Amygdala (tissue), 56 donors: ENCODE data around the gene CDK4.
"Not testable (repeated sequence)": the region's sequence is repeated elsewhere in the genome, so short reads cannot be mapped to it uniquely, and the experiment has no call there.

Source experiments
- DNase-seq, 56 donors: peaks; one replicate each; lab custom pipeline; 2025; lab: John Stamatoyannopoulos, UW

The CDK4 gene

DNA sequence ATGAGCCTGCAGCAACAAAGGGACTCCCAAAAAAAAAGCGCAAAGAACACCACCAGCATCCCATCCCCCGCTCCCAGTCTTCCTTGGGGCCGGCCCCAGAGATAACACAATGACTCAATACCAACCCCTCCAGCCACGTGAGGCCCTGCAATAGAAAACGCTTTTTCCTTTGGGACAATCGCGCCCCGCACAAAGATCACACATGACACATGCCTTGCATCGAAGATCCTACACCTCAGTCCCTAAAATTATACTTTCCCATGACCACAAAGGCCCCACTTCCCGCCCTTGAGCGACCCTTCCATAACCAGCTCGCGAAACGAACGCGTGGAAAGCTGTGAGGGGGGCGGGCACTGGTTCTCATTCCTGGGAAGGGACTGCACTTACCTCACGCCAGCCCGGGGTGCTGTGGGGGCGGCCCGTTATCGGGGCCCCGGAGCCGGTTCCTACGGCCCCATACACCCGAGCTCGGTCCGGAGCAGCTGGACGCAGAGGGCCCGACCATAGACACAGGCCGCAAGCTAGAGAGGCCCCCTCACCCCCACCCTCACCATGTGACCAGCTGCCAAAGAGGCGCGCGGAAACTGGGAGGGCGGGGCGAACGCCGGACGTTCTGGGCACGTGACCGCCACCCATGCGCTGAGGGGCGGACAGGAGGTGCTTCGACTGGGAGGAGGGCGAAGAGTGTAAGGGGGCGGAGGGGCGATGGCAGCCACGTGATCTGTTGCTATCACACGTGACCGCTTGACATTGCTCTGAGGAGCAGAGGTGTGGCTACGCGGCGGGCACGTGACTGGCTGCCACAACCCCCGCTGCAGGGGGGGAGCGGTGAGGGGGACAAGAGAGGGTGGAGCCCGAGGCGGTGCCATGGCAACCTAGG is at the start of gene CDK4:
CDK4 (minus strand) TSS at position 523 of the 880 bp plus-strand sequence. CDS start 593 bp downstream, outside the sequence.
- peak; percentile 94 to 100 (median 100) for DNase-seq

DNA sequence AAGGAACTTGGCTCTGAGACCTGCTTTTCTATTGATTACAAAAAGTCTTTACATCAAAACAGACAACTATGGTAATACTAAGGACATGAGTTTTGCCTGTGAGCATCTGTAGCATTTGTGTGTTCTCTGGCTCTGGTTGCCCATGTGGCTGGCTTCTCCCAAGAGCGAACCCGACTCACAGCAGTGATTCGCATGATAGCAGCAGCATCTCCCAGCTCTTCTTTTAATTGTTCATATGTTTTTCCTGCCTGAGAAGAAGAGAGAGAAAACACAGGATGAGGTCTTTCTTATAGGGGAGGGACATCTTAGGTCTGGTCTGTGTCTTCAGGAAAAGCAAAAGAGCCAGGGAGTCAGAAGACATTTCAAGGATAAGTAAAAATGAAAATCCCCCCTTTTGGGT is 48.9 kb upstream of the CDK4 start:
- DNase-seq: no peak

DNA sequence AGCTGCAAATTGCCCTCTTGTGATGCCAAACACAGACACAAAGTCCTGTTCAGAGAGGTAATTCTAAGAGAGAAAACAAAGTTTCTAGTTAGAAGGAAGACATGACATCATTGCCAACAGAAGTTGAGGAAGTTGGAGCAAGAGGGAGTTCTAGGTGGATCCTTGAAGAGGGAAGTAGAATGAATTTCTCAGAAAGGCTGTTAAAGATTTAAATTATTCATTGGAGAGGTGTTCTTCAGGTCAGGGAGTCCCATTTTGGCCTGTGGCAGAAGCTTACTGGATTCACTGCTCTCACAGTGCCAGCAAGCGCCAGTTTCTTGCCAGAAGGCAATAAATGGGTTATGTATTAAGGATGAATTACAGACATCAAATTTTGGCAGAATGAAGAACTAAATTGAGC is 45.8 kb upstream of the CDK4 start:
- DNase-seq: no peak

DNA sequence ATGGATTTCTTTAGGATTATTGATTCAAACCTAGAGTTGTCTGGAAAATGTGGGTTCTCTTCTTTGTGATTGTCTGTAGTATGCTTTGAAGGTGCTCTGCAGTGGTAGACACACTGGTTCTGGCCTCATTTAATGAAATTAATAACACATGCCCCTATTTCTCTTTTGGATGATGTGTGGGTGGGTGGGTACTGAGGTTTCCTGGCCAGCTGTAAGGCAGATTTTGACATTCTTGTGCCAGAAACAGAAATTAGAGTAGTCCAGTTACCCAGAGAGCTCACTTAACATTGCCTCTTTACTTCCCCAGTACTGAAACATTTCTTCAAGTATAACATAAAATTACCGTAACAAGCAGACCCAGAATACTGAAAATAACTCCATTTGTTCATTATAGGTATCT is 44.9 kb upstream of the CDK4 start:
- DNase-seq: no peak

DNA sequence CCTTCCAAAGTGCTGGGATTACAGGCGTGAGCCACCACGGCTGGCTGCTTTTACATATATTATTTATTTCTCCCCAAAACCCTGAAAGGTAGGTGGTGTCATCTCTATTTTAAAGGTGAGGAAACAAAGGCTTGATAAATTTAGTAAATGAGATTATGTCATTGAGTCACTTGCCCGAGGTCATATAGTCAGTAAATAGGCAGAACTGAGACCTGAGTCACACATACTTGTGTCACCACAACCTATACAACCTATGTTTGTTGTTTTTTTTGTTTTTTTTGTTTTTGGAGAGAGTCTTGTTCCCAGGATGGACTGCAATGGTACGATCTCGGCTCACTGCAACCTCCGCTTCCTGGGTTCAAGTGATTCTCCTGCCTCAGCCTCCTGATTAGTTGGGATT is 43.2 kb upstream of the CDK4 start:
- no peak for DNase-seq

DNA sequence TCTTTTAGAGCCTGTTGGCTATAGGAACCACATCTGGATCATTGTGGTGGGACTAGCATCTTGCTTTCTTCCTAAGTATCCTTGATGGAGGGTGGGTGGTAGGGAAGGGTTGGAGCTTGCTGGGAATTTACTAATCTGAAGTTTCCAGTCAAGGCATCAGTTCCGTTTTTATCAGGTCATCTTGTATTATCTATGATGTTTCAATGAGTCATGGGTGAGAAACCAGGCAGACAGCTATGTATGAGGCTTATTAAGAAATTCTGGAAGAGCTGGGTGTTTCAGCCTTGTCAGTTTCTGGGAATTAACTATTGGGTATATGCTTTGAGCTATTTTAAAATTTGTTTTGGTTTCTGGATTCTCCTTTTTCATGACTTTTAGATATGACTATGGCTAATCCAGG is 41.8 kb upstream of the CDK4 start:
- DNase-seq: no peak

DNA sequence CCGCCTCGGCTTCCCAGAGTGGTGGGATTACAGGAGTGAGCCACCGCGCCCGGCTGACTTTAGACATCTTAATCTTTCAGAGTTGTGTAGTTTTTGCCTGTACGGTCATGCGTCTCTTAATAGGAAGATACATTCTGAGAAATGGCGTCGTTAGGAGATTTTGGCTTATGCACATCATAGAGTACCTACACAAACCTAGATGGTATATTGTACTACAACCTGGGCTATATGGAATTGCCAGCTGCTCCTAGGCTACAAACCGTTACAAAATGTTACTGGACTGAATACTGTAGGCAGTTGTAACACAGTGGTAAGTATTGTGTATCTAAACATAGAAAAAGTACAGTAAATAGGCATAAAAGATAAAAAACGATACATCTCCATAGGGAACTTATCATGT is 31.8 kb upstream of the CDK4 start:
- no peak for DNase-seq

DNA sequence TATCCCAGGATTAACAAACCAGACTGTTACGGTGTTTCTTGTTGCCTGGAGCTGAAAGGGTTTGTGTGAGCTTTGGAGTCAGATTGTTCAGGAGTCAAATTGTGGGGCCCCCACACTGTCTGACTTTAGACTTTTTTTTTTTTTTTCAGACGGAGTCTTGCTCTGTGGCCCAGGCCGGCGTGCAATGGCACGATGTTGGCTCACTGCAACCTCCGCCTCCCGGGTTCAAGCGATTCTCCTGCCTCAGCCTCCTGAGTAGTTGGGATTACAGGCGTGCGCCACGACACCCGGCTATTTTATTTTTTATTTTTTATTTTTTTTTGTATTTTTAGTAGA is 31.3 kb upstream of the CDK4 start:
- no peak for DNase-seq

DNA sequence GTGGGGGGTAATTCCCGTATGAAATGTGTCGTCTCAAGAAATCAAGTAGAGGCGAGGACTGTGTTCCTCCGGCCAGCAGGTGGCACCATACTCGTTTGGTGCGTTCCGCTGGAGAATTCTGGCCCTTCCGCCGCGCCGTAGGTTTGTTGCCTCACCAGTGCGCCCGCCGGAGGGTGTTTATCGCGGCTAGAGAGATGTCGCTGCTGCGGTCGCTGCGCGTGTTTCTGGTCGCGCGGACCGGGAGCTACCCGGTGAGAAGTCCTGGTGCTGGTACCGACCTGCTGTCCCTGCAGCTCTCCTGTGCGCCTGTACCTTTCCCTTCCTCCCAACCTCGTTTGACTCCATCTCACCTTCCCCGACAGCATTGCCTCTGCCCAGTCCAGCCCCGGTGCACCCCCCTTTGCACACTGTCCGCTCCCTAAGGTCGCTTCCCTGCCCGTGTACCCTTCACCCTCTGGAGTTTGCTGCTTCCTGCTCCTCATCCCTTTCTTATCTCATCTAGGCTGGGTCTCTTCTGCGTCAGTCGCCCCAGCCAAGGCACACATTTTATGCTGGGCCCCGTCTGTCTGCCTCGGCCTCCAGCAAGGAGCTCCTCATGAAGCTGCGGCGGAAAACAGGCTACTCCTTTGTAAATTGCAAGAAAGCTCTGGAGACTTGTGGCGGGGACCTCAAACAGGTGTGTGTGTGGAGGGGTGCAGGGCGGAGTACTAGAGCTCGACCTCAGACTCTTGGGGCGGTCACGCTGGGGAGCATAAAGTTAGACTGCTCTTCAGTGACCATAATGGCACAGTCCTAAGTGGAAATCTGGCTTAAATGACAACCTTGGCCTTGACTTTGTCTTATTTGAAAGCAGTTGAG is 30.7 kb upstream of the CDK4 start, which contains the start of gene TSFM:
TSFM (plus strand) TSS at position 180 of the 858 bp plus-strand sequence; CDS start at position 195, 15 bp downstream.
- DNase-seq: peak; percentile 49 to 98 (median 90)

DNA sequence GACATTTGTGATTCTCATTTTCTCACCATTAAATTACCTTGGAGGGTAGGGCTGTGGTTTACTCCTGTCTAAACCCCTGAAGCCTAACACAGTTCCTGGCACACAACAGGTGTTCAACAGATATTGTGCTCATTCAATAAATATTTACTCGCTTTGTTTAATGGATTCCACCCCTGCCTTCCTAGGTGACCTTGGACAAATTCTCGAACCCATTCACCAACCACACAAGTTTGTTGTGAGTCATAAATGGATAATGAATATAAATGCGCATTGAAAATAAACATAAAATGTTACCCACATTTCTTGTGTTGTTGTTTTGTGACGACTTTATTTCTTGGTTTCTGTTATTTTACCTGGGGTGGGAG is 30.1 kb upstream of the CDK4 start:
- DNase-seq: no peak

DNA sequence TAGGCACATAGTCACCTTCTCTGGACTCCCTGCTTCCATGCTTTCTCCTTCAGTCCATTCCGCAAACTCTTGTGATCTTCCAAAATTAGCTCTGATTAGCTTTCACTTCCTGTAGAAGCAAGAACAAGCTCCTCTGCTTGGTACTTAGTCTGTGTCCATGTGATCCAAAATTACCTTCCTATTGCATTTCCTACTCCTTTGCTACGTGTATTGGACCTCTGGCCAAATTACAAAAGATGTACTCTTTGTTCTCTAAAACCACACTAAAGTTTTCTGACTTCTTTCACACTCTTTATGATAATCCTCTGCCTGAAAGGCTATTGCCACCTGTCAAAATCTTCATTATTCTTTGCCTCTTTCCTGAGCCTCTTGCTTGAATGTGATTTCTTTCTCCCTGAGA is 29.7 kb upstream of the CDK4 start:
- no peak for DNase-seq

DNA sequence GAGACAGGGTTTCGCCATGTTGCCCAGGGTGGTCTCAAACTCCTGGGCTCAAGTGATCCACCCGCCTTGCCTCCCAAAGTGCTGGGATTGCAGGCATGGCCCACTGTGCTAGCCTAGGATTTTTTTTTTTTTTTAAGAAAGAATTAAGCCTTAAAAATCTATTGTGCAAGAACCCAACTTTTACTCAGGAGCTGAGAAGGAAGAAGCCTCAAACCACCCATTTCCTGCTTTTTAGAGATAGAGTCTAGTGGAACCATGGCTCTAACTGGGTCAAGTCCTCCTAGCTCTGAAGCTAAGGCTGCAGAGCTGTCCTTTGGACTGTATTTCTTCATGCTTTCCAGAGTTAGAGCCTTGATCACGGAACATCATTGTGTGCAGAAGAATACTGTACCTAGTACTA is 29.1 kb upstream of the CDK4 start:
- no peak for DNase-seq

DNA sequence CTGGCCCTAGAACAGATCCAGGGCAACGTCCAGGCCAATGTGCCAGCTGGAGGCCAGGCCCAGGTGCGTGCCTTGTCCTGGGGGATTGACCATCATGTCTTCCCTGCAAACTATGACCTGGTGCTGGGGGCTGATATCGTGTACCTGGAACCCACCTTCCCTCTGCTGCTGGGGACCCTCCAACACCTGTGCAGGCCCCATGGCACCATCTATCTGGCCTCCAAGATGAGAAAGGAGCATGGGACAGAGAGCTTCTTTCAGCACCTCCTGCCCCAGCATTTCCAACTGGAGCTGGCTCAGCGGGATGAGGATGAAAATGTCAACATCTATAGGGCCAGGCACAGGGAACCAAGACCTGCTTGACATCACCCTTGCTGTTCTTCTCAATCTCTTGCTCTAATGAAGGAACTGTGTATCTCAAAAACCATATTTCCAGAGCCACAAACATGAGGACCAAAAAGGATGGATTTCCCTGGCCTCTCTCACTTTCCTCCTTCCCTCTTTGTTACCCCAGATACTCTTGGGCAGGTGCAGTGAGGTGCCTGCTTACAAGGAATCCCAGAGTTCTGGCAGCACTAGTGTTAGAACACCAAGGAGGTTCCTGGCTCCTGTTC is 28.3 kb upstream of the CDK4 start:
- no peak for DNase-seq

DNA sequence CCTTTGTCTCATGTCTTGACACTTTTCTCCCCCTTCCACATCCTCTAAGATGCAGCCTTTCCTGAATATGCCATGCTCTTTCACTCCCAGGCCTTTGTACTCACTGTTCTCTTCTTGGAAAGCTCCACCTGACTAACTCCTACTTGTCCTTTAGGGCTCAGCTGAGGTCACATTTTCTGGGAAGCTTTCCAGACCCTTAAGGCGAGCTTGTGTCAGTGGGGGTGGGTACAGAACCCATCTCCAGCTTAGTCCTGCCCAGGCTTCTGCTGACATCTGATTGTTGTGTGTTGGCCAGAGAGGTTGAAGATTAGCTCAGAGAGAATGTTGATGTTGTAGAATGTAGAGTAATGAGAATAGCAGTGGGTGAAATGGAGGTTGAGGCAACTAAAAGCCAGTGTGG is 27.6 kb upstream of the CDK4 start:
- no peak for DNase-seq

DNA sequence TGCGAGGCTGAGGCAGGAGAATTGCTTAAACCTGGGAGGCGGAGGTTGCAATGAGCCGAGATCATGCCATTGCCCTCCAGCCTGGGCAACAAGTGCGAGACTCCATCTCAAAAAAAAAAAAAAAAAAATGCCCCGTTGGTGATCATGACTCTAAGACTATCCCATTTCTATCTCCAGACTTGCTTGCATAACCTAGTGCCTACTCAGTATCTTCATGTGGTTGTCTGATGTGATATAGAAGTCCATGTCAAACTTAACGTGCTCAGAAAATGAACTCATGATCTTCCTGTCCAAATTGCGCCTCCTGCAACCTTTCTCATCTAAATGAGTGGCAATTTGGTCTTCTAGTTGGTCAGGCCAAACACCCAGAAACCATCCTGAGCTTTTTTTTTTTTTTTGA is 25.8 kb upstream of the CDK4 start:
- no peak for DNase-seq

DNA sequence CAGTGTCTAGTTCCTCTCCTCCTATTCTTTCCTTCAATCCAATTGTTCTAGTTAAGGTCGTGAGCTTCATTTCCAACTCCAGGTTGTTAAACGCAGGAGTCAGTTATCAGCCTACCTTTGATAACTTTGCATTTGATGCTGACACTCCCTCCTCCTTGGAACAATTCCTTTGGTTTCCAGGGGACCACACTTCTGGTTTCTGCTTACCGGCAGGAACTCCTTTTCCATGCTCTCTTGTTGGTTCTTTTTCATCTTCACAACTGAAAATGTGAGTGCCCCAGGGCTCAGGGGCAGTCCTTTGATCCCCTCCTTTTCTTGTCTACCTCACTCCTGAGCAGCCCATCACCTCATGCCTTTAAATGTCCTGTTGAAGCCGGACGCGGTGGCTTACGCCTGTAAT is 25.3 kb upstream of the CDK4 start:
- DNase-seq: no peak

DNA sequence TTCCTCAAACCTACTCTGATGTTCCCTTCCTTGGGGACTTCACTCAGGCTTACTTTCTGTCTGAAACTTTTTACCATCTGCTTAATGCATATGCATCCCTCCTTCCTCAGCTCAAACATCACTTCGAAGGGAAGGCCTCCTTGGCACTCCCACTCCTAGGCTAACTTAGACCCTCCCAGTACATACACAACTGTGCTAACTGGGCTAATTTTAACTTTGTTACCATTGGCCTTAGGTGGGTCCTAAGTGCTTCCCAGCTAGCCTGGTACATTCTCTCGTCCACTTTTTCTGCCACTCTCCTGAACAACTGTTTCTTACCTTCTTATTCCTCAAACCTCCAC is 24.1 kb upstream of the CDK4 start:
- no peak for DNase-seq

DNA sequence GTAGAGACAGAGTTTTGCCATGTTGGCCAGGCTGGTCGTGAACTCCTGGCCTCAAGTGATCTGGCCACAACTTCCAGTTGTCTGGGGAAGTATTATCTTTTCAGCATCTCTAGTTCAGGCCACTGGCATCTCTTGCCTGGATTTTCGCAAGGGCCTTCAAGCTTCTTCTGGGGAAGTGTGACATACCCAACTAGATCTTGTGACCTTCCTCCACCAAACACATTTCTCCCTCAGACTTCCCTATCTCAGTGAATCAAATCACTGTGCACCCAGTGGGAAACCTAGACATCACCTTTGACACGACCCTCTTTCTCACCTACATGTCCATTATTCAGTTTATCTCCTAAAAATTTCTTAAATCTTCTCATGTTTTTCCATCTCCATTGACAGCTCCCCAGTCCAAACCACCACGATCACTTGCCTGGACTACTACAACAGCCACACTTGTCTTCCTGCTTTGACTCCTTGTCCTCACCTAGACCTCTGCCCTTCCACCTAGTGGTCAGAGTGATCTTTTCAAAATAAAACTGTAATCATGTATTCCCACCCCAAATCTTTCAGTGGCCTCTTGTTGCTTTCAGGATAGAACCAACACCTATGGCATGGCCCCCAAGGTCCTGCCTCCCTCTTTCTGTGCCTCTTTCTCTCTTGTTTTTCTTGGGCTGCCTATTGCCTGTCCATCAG is 23.6 kb upstream of the CDK4 start:
- DNase-seq: no peak

DNA sequence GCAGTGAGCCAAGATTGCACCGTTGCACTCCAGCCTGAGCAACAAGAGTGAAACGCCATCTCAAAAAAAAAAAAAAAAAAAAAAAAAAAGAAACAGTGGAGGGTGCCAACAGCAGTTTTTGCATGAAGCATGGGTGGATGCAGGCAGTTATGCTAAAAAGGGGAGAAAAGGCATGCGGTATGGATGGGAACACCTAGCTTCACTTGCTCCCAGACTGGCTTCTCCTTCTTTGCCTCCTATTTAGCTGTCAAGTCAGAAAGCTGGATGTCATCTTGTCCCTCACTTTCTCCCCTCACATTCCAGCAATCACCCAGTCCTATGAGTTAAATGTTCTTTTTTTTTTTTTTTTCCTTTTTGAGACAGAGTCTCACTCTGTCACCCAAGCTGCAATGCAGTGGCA is 22.9 kb upstream of the CDK4 start:
- no peak for DNase-seq

DNA sequence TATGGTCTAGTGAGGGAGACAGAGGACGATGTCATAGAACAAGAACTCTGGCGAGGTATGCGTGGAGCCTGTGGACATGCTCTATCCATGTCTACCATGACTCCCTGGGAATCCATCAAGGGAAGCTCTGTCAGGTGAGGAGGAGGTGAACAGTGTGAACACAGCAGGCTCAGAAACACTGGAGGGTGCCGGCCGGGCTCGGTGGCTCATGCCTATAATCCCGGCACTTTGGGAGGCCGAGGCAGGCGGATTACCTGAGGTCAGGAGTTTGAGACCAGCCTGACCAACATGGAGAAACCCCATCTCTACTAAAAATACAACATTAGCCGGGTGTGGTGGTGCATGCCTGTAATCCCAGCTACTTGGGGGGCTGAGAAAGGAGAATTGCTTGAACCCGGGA is 22.5 kb upstream of the CDK4 start:
- DNase-seq: not testable (repeated sequence)
